Left lung (tissue), 10 donors: Measurements from ENCODE around the gene RAB31. TPM values are rescaled to one million over a fixed set of nuclear protein-coding genes. Genes with fewer than 3 reads are reported as not detected.

Experiments used
- ATAC-seq: fragments of 200-7000 bp; cut with Tn5 transposase; one replicate; pipeline ENCODE4 v1.9.1; 2020; ENCODE audit warnings: moderate library complexity
- DNase-seq, 4 donors: peaks; one replicate each; pipeline ENCODE4 v3.0.0-alpha.2; 2013 to 2020
- H3K27ac ChIP-seq, 2 donors: fragments of 200-600 bp; sonication (generic) in 1 of 2; one replicate each; pipeline versions ENCODE4 v1.5.0 to v1.8.0; 2020 to 2021
- H3K27me3 ChIP-seq, 2 donors: fragments of 200-600 bp; sonication (generic) in 1 of 2; one replicate each; pipeline versions ENCODE4 v1.5.0 to v1.8.0; 2020 to 2021
- H3K36me3 ChIP-seq, 2 donors: fragments of 200-600 bp; sonication (generic) in 1 of 2; one replicate each; pipeline versions ENCODE4 v1.5.0 to v1.8.0; 2020 to 2021
- H3K4me1 ChIP-seq, 2 donors: fragments of 200-600 bp; one replicate each; pipeline ENCODE4 v1.8.0; 2021
- H3K4me3 ChIP-seq, 2 donors: fragments of 200-600 bp; sonication (generic) in 1 of 2; one replicate each; pipeline versions ENCODE4 v1.5.0 to v1.8.0; 2020 to 2021; ENCODE audit warnings: mild to moderate bottlenecking in 1 of 2
- H3K9me3 ChIP-seq, 2 donors: fragments of 200-600 bp; sonication (generic) in 1 of 2; one replicate each; pipeline versions ENCODE4 v1.5.0 to v1.8.0; 2020 to 2021
- intact Hi-C, 2 donors: fragments of 100-400 bp; cut with DNase I; formaldehyde crosslinking; loops; one replicate each; pipeline versions ENCODE4 v1.11.2 to v1.14.2; 2022
- polyA plus RNA-seq, 6 donors: library from polyadenylated mRNA; unstranded; fragments of 120-200 nt; gene quantifications; one replicate each; pipeline ENCODE4 v1.2.1, GENCODE V29; 2013; ENCODE audit not compliant: insufficient read length in 6 of 6
- total RNA-seq, 2 donors: library from RNA; stranded (reverse); fragmentation: NEBNext Ultra II Directional; extraction: Animal tissue kit (Norgen Biotek cat#: 25700); gene quantifications; one replicate each; pipeline ENCODE4 v1.2.1, GENCODE V29; 2021
- TF ChIP-seq, protein P1 (sequence below), 2 donors: fragments of 200-600 bp; sonication (generic) in 1 of 2; IDR thresholded peaks; one replicate each; pipeline versions ENCODE4 v1.5.0 to v1.8.0; 2021; ENCODE audit warnings: antibody characterized with exemption in 2 of 2
- donor health status: DM: no; HTN: yes; CAD: no.
- donor health status: DM: no; HTN: no; CAD: no.

RAB31 gene
- total and polyA plus RNA-seq, 8 donors: 30.3 to 135 (median 37.3) TPM

DNA sequence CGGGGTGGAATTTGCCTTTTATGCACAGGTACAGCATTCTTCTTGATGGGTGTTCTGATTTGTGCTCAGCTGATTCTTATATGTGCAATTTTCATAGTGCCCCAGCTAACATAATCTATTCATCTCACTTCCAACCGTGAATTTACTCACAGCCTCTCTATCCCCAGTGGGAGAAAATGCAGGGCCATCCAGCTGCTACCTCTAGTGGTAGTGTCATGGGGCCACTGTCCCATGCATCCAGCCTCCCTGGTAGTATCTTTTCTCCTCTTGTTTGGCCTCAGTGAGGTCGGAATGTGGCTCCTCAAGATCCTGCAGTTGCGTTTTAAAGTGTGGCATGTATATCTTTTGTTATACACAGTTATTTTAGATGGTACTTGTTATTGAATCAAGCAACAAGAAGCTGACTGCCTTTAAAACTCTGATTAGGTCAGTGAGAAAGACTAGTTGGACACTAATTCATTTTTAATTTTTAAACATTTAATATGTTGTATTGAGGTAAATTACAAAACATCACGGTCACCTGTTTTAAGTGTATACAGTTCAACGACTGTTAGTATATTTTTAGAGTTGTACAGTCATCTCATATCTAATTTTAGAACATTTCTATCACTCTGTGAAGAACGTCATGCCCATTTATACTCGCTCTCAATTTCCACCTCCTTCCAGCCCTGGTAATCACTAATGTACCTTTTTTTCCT is 109.8 kb downstream of the RAB31 start:
- ATAC-seq (no peak), DNase-seq (no peak)
- Histone ChIP-seq H3K4me1 (peaks cover 0 to 6% of the 10 kb centered on the region in 2 donors), H3K9me3 (no peaks in the 10 kb centered on the region), H3K27me3 (no peaks in the 10 kb centered on the region), H3K36me3 (peaks cover 0 to 4% of the 10 kb centered on the region in 2 donors), H3K27ac (no peak overlapping the region), H3K4me3 (no peak overlapping the region)
- TF ChIP-seq, protein P1, sequence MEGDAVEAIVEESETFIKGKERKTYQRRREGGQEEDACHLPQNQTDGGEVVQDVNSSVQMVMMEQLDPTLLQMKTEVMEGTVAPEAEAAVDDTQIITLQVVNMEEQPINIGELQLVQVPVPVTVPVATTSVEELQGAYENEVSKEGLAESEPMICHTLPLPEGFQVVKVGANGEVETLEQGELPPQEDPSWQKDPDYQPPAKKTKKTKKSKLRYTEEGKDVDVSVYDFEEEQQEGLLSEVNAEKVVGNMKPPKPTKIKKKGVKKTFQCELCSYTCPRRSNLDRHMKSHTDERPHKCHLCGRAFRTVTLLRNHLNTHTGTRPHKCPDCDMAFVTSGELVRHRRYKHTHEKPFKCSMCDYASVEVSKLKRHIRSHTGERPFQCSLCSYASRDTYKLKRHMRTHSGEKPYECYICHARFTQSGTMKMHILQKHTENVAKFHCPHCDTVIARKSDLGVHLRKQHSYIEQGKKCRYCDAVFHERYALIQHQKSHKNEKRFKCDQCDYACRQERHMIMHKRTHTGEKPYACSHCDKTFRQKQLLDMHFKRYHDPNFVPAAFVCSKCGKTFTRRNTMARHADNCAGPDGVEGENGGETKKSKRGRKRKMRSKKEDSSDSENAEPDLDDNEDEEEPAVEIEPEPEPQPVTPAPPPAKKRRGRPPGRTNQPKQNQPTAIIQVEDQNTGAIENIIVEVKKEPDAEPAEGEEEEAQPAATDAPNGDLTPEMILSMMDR (IDR thresholded peaks at IDR 0.05): no peak
- intact Hi-C loops: no loop called here

DNA sequence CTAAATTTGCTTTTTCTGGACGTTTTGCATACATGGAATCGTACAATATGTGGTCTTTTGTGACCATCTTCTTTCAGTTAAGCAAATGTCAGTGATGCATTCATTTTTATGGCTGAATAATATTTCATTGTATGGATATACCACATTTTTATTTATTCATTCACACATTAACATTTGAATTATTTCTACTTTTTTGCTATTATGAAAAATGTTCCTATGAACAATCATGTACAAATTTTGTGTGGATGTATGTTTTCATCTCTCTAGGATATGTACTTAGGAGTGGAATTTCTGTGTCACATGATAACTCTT is 110.3 kb downstream of the RAB31 start:
- Histone ChIP-seq H3K27ac (no peak overlapping the region), H3K4me3 (no peak overlapping the region), H3K27me3 (no peaks in the 10 kb centered on the region), H3K9me3 (no peaks in the 10 kb centered on the region), H3K4me1 (peaks cover 0 to 7% of the 10 kb centered on the region in 2 donors), H3K36me3 (peaks cover 0 to 4% of the 10 kb centered on the region in 2 donors)
- TF ChIP-seq, protein P1 (IDR thresholded peaks at IDR 0.05): no peak
- DNase-seq (no peak), ATAC-seq (no peak)
- intact Hi-C loops: no loop called here

DNA sequence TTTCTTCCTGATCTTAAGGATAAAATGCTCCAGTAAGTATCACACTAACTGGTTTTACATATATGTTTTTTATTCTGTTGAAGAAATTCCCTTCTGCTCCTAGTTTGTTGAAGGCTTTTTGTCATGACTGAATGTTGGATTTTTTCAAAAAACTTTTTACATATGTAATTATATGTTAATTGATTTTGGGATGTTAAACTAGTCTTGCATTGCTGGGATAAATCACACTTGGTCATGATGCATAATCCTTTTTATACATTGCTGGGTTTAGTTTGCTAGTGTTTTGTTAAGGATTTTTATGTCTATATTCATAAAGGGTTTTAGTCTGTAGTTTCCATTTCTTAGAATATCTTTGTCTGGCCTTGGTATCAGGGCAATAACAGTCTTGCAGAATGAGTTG is 112.0 kb downstream of the RAB31 start:
- intact Hi-C loops: no loop called here

DNA sequence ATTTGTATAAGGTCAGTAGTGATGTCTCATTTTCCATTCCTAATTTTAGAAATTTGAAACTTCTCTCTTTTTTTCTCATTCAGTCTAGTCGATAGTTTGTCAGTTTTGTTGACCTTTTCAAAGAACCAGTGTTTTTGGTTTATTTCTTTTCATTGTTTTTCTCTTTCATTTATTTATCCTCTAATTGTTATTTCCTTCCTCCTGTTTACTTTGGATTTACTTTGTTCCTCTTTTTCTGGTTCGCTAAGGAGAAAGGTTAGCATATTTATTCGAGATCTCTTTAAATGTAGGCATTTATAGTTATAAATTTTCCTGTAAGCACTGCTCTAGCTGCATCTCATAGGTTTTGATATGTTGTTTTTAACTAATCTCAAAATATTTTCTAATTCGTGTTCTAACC is 112.6 kb downstream of the RAB31 start:
- DNase-seq (no peak), ATAC-seq (no peak)
- peaks cover 0 to 4% of the 10 kb centered on the region in 2 donors for H3K36me3 ChIP-seq
- no peak overlapping the region for H3K27ac ChIP-seq
- peaks cover 18 to 30% of the 10 kb centered on the region in 2 donors for H3K4me1 ChIP-seq
- no peak overlapping the region for H3K4me3 ChIP-seq
- no peaks in the 10 kb centered on the region for H3K27me3 ChIP-seq
- TF ChIP-seq, protein P1 (IDR thresholded peaks at IDR 0.05): no peak
- intact Hi-C loops: no loop called here
- no peaks in the 10 kb centered on the region for H3K9me3 ChIP-seq

More for the DNA sequence above, 112.0 kb downstream of the RAB31 start:
- DNase-seq (no peak), ATAC-seq (no peak)
- Histone ChIP-seq H3K4me3 (no peak overlapping the region), H3K27ac (no peak overlapping the region), H3K4me1 (peaks cover 12 to 24% of the 10 kb centered on the region in 2 donors), H3K27me3 (no peaks in the 10 kb centered on the region), H3K9me3 (no peaks in the 10 kb centered on the region), H3K36me3 (peaks cover 0 to 4% of the 10 kb centered on the region in 2 donors)
- TF ChIP-seq, protein P1 (IDR thresholded peaks at IDR 0.05): no peak

DNA sequence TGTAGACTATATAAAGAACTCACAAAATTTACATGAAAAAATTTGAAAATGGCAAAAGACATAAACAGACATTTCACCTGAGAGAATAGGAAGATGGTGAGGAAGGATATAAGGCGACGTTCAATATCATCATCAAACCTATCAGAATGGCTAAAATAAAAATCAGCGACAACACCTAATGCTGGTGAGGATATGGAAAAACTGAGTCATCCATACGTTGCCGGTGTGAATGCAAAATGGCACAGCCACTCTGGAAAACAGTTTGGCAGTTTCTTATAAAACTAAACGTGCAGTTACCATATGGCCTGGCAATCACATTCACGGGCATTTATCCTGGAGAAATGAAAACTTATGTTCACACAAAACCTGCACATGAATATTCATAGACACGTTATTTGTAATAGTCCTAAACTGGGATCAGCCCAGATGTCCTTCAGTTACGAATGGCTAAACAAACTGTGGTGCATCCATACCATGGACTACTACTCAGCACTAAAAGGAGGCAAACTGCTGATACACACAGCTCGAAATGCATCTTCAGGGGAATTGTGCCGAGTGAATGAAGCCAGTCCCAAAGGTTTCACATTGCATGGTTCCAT is 114.6 kb downstream of the RAB31 start:
- H3K27ac ChIP-seq: no peak overlapping the region
- H3K4me1 ChIP-seq: peaks cover 26 to 49% of the 10 kb centered on the region in 2 donors
- no peak overlapping the region for H3K4me3 ChIP-seq
- TF ChIP-seq, protein P1 (IDR thresholded peaks at IDR 0.05): no peak
- ATAC-seq: no peak
- H3K9me3 ChIP-seq: no peaks in the 10 kb centered on the region
- no peaks in the 10 kb centered on the region for H3K27me3 ChIP-seq
- no peaks in the 10 kb centered on the region for H3K36me3 ChIP-seq
- DNase-seq: no peak
- intact Hi-C loops: no loop called here
